GM23338 (cell line): ENCODE data around the gene PPP4C. TPM values are rescaled to one million over a fixed set of nuclear protein-coding genes. Genes with fewer than 3 reads are reported as not detected.

ENCODE experiments used
- ATAC-seq: fragments of 200-7000 bp; cut with Tn5 transposase; 3 replicates; pipeline ENCODE4 v1.9.1; 2020
- DNase-seq: peaks from one replicate; pipeline ENCODE4 v3.0.0-alpha.2; 2015; ENCODE audit warnings: low spot score
- H2AFZ ChIP-seq: fragments of 200-600 bp; sonication (generic); 2 replicates; pipeline ENCODE4 v1.8.0; 2016; ENCODE audit warnings: antibody characterized with exemption, mild to moderate bottlenecking, moderate library complexity
- H3F3A ChIP-seq: fragments of 200-600 bp; sonication (generic); replicated peaks from 2 replicates; pipeline ENCODE4 v1.8.0; 2017; ENCODE audit warnings: antibody characterized with exemption, mixed run types, low read depth
- H3K27ac ChIP-seq: fragments of 200-600 bp; sonication (generic); 2 replicates; pipeline ENCODE4 v1.6.1; 2016; ENCODE audit warnings: low read depth
- H3K27me3 ChIP-seq: fragments of 200-600 bp; sonication (generic); 2 replicates; pipeline ENCODE4 v1.8.0; 2016; ENCODE audit warnings: mild to moderate bottlenecking, mixed run types, moderate library complexity; ENCODE audit not compliant: insufficient read depth
- H3K36me3 ChIP-seq: fragments of 200-600 bp; sonication (generic); 2 replicates; pipeline ENCODE4 v1.8.0; 2016; ENCODE audit warnings: mild to moderate bottlenecking; ENCODE audit not compliant: insufficient read depth
- H3K4me1 ChIP-seq: fragments of 200-600 bp; sonication (generic); 2 replicates; pipeline ENCODE4 v1.8.0; 2016; ENCODE audit warnings: mild to moderate bottlenecking, moderate library complexity; ENCODE audit not compliant: insufficient read depth
- H3K4me2 ChIP-seq: fragments of 200-600 bp; sonication (generic); 2 replicates; pipeline ENCODE4 v1.7.1; 2017; ENCODE audit warnings: mixed run types
- H3K4me3 ChIP-seq: fragments of 200-600 bp; sonication (generic); 2 replicates; pipeline ENCODE4 v1.6.1; 2016; ENCODE audit warnings: mixed run types
- H3K79me2 ChIP-seq: fragments of 200-600 bp; sonication (generic); replicated peaks from 2 replicates; pipeline ENCODE4 v1.8.0; 2017; ENCODE audit warnings: mild to moderate bottlenecking; ENCODE audit not compliant: insufficient read depth
- H3K9me2 ChIP-seq: fragments of 200-600 bp; sonication (generic); 2 replicates; pipeline ENCODE4 v1.8.0; 2017; ENCODE audit not compliant: insufficient read depth
- H4K20me1 ChIP-seq: fragments of 200-600 bp; sonication (generic); replicated peaks from 2 replicates; pipeline ENCODE4 v1.8.0; 2017; ENCODE audit warnings: mild to moderate bottlenecking; ENCODE audit not compliant: insufficient read depth
- H3K27ac Mint-ChIP-seq: 2 replicates; pipeline ENCODE4 v1.8.0; 2020; ENCODE audit warnings: inconsistent platforms, mild to moderate bottlenecking, moderate library complexity, mixed read lengths
- H3K27me3 Mint-ChIP-seq: 3 replicates; pipeline ENCODE4 v1.8.0; 2022; ENCODE audit warnings: low read depth, mild to moderate bottlenecking, moderate library complexity, mixed read lengths, inconsistent platforms; ENCODE audit not compliant: insufficient read depth, poor library complexity
- H3K36me3 Mint-ChIP-seq: 3 replicates; pipeline ENCODE4 v1.8.0; 2021; ENCODE audit warnings: low read depth, mild to moderate bottlenecking, inconsistent platforms, moderate library complexity, mixed read lengths
- H3K4me1 Mint-ChIP-seq: 3 replicates; pipeline ENCODE4 v1.8.0; 2020; ENCODE audit warnings: mild to moderate bottlenecking, inconsistent platforms, mixed read lengths
- H3K4me3 Mint-ChIP-seq: 3 replicates; pipeline ENCODE4 v1.8.0; 2021; ENCODE audit warnings: moderate library complexity, mild to moderate bottlenecking, inconsistent platforms, mixed read lengths
- H3K9me3 Mint-ChIP-seq: 3 replicates; pipeline ENCODE4 v1.8.0; 2020; ENCODE audit warnings: moderate library complexity, mild to moderate bottlenecking, inconsistent platforms, mixed read lengths
- CREB1 ChIP-seq: fragments of 250-450 bp; sonication (Bioruptor Pico); IDR thresholded peaks from 2 replicates; pipeline ENCODE4 v1.5.0; 2020; ENCODE audit warnings: low read depth, mild to moderate bottlenecking, moderate library complexity
- CTCF ChIP-seq, 2 experiments: fragments of 200-600 bp in 1 of 2; sonication (generic) in 1 of 2; conservative IDR thresholded peaks; 2 replicates each; pipeline versions ENCODE4 v1.5.1 to v1.6.1; 2016 to 2017; ENCODE audit warnings: antibody characterized with exemption in 2 of 2, low read depth in 2 of 2, mild to moderate bottlenecking in 2 of 2, moderate library complexity in 1 of 2
- ETS1 ChIP-seq: IDR thresholded peaks from 2 replicates; pipeline ENCODE4 v1.6.1; 2016; ENCODE audit warnings: antibody characterized with exemption
- EZH2 ChIP-seq: fragments of 200-600 bp; sonication (generic); IDR thresholded peaks from one replicate; pipeline ENCODE4 v1.8.0; 2017; ENCODE audit warnings: antibody characterized with exemption, mild to moderate bottlenecking, low read depth; ENCODE audit not compliant: unreplicated experiment
- EZH2phosphoT487 ChIP-seq: fragments of 200-600 bp; sonication (generic); IDR thresholded peaks from one replicate; pipeline ENCODE4 v1.8.1; 2018; ENCODE audit warnings: antibody characterized with exemption; ENCODE audit not compliant: unreplicated experiment
- JUNB ChIP-seq: IDR thresholded peaks from one replicate; pipeline ENCODE4 v1.6.1; 2016; ENCODE audit warnings: antibody characterized with exemption; ENCODE audit not compliant: unreplicated experiment
- NANOG ChIP-seq: IDR thresholded peaks from 2 replicates; pipeline ENCODE4 v1.6.1; 2016; ENCODE audit warnings: antibody characterized with exemption, borderline replicate concordance
- POLR2AphosphoS5 ChIP-seq: IDR thresholded peaks from 2 replicates; pipeline ENCODE4 v1.6.1; 2016; ENCODE audit warnings: antibody characterized with exemption, low read depth
- STAT1 ChIP-seq: IDR thresholded peaks from one replicate; pipeline ENCODE4 v1.6.1; 2016; ENCODE audit warnings: antibody characterized with exemption; ENCODE audit not compliant: unreplicated experiment
- ZNF114 ChIP-seq: fragments of 250-450 bp; sonication (Bioruptor Pico); IDR thresholded peaks from 2 replicates; pipeline ENCODE4 v1.5.0; 2020; ENCODE audit warnings: mild to moderate bottlenecking, moderate library complexity
- ZNF462 ChIP-seq: fragments of 250-450 bp; sonication (Bioruptor Pico); IDR thresholded peaks from 2 replicates; pipeline ENCODE4 v1.5.0; 2020; ENCODE audit warnings: mild to moderate bottlenecking, moderate library complexity
- polyA plus RNA-seq: library from polyadenylated mRNA; unstranded; fragments of >200 nt; fragmentation: Nextera tagmentation; extraction: Ambion mirVana; gene quantifications from 2 replicates; pipeline ENCODE4 v1.2.1, GENCODE V29; 2016
- total RNA-seq: library from RNA; depleted of rRNA; stranded (reverse); fragments of >200 nt; shearing (Covaris generic); gene quantifications from 2 replicates; pipeline ENCODE4 v1.2.3, GENCODE V29; 2014

The PPP4C gene
- total and polyA plus RNA-seq, 2 experiments from 2014 or later: 120 to 170 TPM

GRCh38 chr16:30131869-30132475 is 56.2 kb downstream of the PPP4C start:
- Histone ChIP-seq H3K4me3 (no peak overlapping the region), H3K36me3 (no peaks in the 10 kb centered on the region), H3K4me2 (no peak overlapping the region), H3K9me2 (no peaks in the 10 kb centered on the region), H2AFZ (no peak overlapping the region), H3F3A (no peaks in the 10 kb centered on the region), H3K79me2 (no peaks in the 10 kb centered on the region), H3K27ac (no peak overlapping the region), H3K4me1 (no peaks in the 10 kb centered on the region), H4K20me1 (no peaks in the 10 kb centered on the region), H3K27me3 (no peaks in the 10 kb centered on the region)
- no peak for TF ChIP-seq NANOG
- no peak for TF ChIP-seq CTCF (conservative IDR thresholded peaks at IDR 0.05; ENCODE audit: low read depth in 2 of 2)
- no peak for TF ChIP-seq EZH2phosphoT487
- TF ChIP-seq JUNB: no peak
- TF ChIP-seq CREB1 (CRISPR knock-in tag): no peak
- no peak for TF ChIP-seq POLR2AphosphoS5
- no peak for TF ChIP-seq EZH2
- TF ChIP-seq ZNF462: no peak
- no peak for TF ChIP-seq STAT1
- TF ChIP-seq ZNF114: no peak
- TF ChIP-seq ETS1: no peak
- Mint-ChIP-seq H3K36me3 (no peaks in the 10 kb centered on the region), H3K9me3 (no peaks in the 10 kb centered on the region), H3K4me3 (no peak overlapping the region), H3K27me3 (peaks cover 8% of the 10 kb centered on the region), H3K4me1 (no peaks in the 10 kb centered on the region), H3K27ac (no peak overlapping the region)
- DNase-seq: no peak
- ATAC-seq: no peak
